Trophoblast cell (in vitro differentiated cells and primary cell): ENCODE data around the gene CIT.

Source experiments
- DNase-seq, 2 donors: peaks; one replicate each; pipeline ENCODE4 v3.0.0-alpha.2; 2016
- H2AFZ ChIP-seq: 2 replicates; pipeline ENCODE4 v1.6.1; 2013; ENCODE audit warnings: low read length, moderate library complexity, mild to moderate bottlenecking; ENCODE audit not compliant: insufficient read depth, poor library complexity
- H2AK5ac ChIP-seq: 2 replicates; pipeline ENCODE4 v1.6.1; 2013; ENCODE audit warnings: mild to moderate bottlenecking, low read length
- H2BK120ac ChIP-seq: 2 replicates; pipeline ENCODE4 v1.6.1; 2013; ENCODE audit warnings: low read length, mild to moderate bottlenecking, moderate library complexity; ENCODE audit not compliant: insufficient read depth, poor library complexity
- H2BK12ac ChIP-seq: 2 replicates; pipeline ENCODE4 v1.6.1; 2013; ENCODE audit warnings: mild to moderate bottlenecking, low read length, moderate library complexity
- H2BK5ac ChIP-seq: 2 replicates; pipeline ENCODE4 v1.6.1; 2013; ENCODE audit warnings: low read length, low read depth, moderate library complexity, mild to moderate bottlenecking; ENCODE audit not compliant: poor library complexity
- H3K14ac ChIP-seq: 2 replicates; pipeline ENCODE4 v1.6.1; 2013; ENCODE audit warnings: mild to moderate bottlenecking, low read length
- H3K18ac ChIP-seq: 2 replicates; pipeline ENCODE4 v1.6.1; 2013; ENCODE audit warnings: mild to moderate bottlenecking, low read length
- H3K23ac ChIP-seq: 2 replicates; pipeline ENCODE4 v1.6.1; 2013; ENCODE audit warnings: low read length
- H3K27ac ChIP-seq: 2 replicates; pipeline ENCODE4 v1.5.1; 2013; ENCODE audit warnings: low read depth, mild to moderate bottlenecking, inconsistent platforms, low read length, moderate library complexity
- H3K27me3 ChIP-seq: 2 replicates; pipeline ENCODE4 v1.6.1; 2013; ENCODE audit warnings: inconsistent platforms, mild to moderate bottlenecking, low read length, moderate library complexity; ENCODE audit not compliant: insufficient read depth
- H3K36me3 ChIP-seq, 2 experiments: 1 replicate in 1 of 2; 2 replicates in 1 of 2; pipeline ENCODE4 v1.6.1; 2013; ENCODE audit warnings: low read length in 2 of 2, mild to moderate bottlenecking in 2 of 2, moderate library complexity in 1 of 2; ENCODE audit not compliant: insufficient read depth in 2 of 2, control insufficient read depth in 1 of 2
- H3K4ac ChIP-seq: 2 replicates; pipeline ENCODE4 v1.6.1; 2013; ENCODE audit warnings: low read depth, mild to moderate bottlenecking, low read length, moderate library complexity
- H3K4me1 ChIP-seq, 2 experiments: 1 replicate in 1 of 2; 2 replicates in 1 of 2; pipeline ENCODE4 v1.6.1; 2013; ENCODE audit warnings: low read length in 2 of 2, mild to moderate bottlenecking in 2 of 2, moderate library complexity in 1 of 2; ENCODE audit not compliant: insufficient read depth in 2 of 2, control insufficient read depth in 1 of 2
- H3K4me2 ChIP-seq: 2 replicates; pipeline ENCODE4 v1.6.1; 2013; ENCODE audit warnings: inconsistent platforms, mild to moderate bottlenecking, low read length, moderate library complexity
- H3K4me3 ChIP-seq: 2 replicates; pipeline ENCODE4 v1.5.1; 2013; ENCODE audit warnings: mild to moderate bottlenecking, low read depth, low read length, inconsistent platforms
- H3K79me1 ChIP-seq: one replicate; pipeline ENCODE4 v1.6.1; 2013; ENCODE audit warnings: low read length
- H3K79me2 ChIP-seq: 2 replicates; pipeline ENCODE4 v1.6.1; 2013; ENCODE audit warnings: low read length, mild to moderate bottlenecking; ENCODE audit not compliant: control insufficient read depth, insufficient read depth, poor library complexity
- H3K9ac ChIP-seq: 2 replicates; pipeline ENCODE4 v1.6.1; 2013; ENCODE audit warnings: mild to moderate bottlenecking, low read length
- H3K9me3 ChIP-seq: 2 replicates; pipeline ENCODE4 v1.6.1; 2013; ENCODE audit warnings: low read depth, mild to moderate bottlenecking, control low read depth, inconsistent platforms, low read length; ENCODE audit not compliant: insufficient read depth
- H4K12ac ChIP-seq: 2 replicates; pipeline ENCODE4 v1.6.1; 2013; ENCODE audit warnings: low read depth, mild to moderate bottlenecking, low read length, moderate library complexity
- H4K8ac ChIP-seq: 2 replicates; pipeline ENCODE4 v1.6.1; 2013; ENCODE audit warnings: low read depth, mild to moderate bottlenecking, low read length, moderate library complexity
- H4K91ac ChIP-seq: one replicate; pipeline ENCODE4 v1.6.1; 2013; ENCODE audit warnings: low read depth, mild to moderate bottlenecking, low read length, moderate library complexity
- WGBS: extraction: QIAGEN DNeasy Blood & Tissue Kit; methylation state at CpG from one replicate; pipeline ENCODE4 v1.1.7; 2013; ENCODE audit warnings: missing lambda C conversion rate; ENCODE audit not compliant: insufficient read length, insufficient coverage; ENCODE audit errors: extremely low coverage; 5-methylcytosine and 5-hydroxymethylcytosine counted together

The CIT gene

GRCh38 chr12:119693511-119693910 lies 183.6 kb downstream of the CIT start:
- no peak overlapping the region for H3K4me3 ChIP-seq
- no peak overlapping the region for H3K18ac ChIP-seq
- peaks cover 9 to 15% of the 10 kb centered on the region in 2 experiments for H3K36me3 ChIP-seq
- H3K14ac ChIP-seq: no peak overlapping the region
- H3K4me1 ChIP-seq: peaks cover 2 to 3% of the 10 kb centered on the region in 2 experiments
- DNase-seq: no peak
- no peak overlapping the region for H3K9ac ChIP-seq
- H2BK120ac ChIP-seq: no peak overlapping the region
- H4K12ac ChIP-seq: no peak overlapping the region
- H3K27me3 ChIP-seq: no peaks in the 10 kb centered on the region
- no peak overlapping the region for H2AFZ ChIP-seq
- H2BK12ac ChIP-seq: no peak overlapping the region
- H3K79me2 ChIP-seq: no peaks in the 10 kb centered on the region
- no peaks in the 10 kb centered on the region for H3K9me3 ChIP-seq
- no peak overlapping the region for H2AK5ac ChIP-seq
- no peak overlapping the region for H4K91ac ChIP-seq
- H3K27ac ChIP-seq: no peak overlapping the region
- H3K4me2 ChIP-seq: no peak overlapping the region
- no peak overlapping the region for H4K8ac ChIP-seq
- H2BK5ac ChIP-seq: no peak overlapping the region
- H3K4ac ChIP-seq: no peak overlapping the region
- H3K23ac ChIP-seq: no peak overlapping the region
- no peaks in the 10 kb centered on the region for H3K79me1 ChIP-seq
- no CpG with 5 or more reads among the region's 1 CpG for WGBS

GRCh38 chr12:119692997-119693396 lies 184.1 kb downstream of the CIT start:
- WGBS: no CpG with 5 or more reads among the region's 6 CpGs

DNA sequence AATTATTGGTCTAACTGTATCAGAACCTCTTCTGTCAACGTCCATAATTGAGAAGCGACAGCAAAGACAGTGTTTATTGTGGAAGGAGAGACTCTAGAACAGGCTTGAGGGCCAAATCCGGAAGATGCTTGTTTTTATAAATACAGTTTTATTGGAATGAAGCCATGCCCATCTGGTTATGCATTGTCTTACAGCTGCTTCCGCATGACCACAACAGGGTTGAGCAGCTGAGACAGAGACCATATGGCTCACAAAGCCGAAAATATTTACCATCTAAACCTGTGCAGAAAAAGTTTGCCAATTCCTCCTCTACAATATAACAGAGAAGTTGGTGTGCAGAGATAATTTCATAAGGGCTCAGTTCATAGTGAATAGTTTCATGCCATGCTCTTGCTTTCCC lies 184.7 kb downstream of the CIT start:
- H3K27ac ChIP-seq: no peak overlapping the region
- H3K36me3 ChIP-seq: peaks cover 9 to 14% of the 10 kb centered on the region in 2 experiments
- no peaks in the 10 kb centered on the region for H3K79me1 ChIP-seq
- DNase-seq: no peak
- H2BK12ac ChIP-seq: no peak overlapping the region
- H3K9ac ChIP-seq: no peak overlapping the region
- H3K14ac ChIP-seq: no peak overlapping the region
- H3K4me1 ChIP-seq: peaks cover 2 to 3% of the 10 kb centered on the region in 2 experiments
- no CpG with 5 or more reads among the region's 5 CpGs for WGBS
- H4K91ac ChIP-seq: no peak overlapping the region
- no peak overlapping the region for H2AK5ac ChIP-seq
- H3K18ac ChIP-seq: no peak overlapping the region
- H3K4me3 ChIP-seq: no peak overlapping the region
- H2BK5ac ChIP-seq: no peak overlapping the region
- no peaks in the 10 kb centered on the region for H3K79me2 ChIP-seq
- no peak overlapping the region for H2AFZ ChIP-seq
- no peak overlapping the region for H3K4me2 ChIP-seq
- no peak overlapping the region for H2BK120ac ChIP-seq
- no peak overlapping the region for H3K4ac ChIP-seq
- H3K27me3 ChIP-seq: no peaks in the 10 kb centered on the region
- H4K12ac ChIP-seq: no peak overlapping the region
- no peak overlapping the region for H3K23ac ChIP-seq
- H4K8ac ChIP-seq: no peak overlapping the region
- no peaks in the 10 kb centered on the region for H3K9me3 ChIP-seq

More at GRCh38 chr12:119692997-119693396, 184.1 kb downstream of the CIT start:
- H2BK12ac ChIP-seq: no peak overlapping the region
- no peak overlapping the region for H2AK5ac ChIP-seq
- H4K8ac ChIP-seq: no peak overlapping the region
- H2BK120ac ChIP-seq: no peak overlapping the region
- no peak overlapping the region for H3K9ac ChIP-seq
- H2AFZ ChIP-seq: no peak overlapping the region
- H3K27me3 ChIP-seq: no peaks in the 10 kb centered on the region
- H3K79me1 ChIP-seq: no peaks in the 10 kb centered on the region
- no peak overlapping the region for H3K4ac ChIP-seq
- no peak for DNase-seq
- no peaks in the 10 kb centered on the region for H3K79me2 ChIP-seq
- H3K36me3 ChIP-seq: peaks cover 13 to 15% of the 10 kb centered on the region in 2 experiments
- H3K4me2 ChIP-seq: no peak overlapping the region
- no peak overlapping the region for H3K18ac ChIP-seq
- H2BK5ac ChIP-seq: no peak overlapping the region
- H3K23ac ChIP-seq: no peak overlapping the region
- H3K9me3 ChIP-seq: no peaks in the 10 kb centered on the region
- no peak overlapping the region for H3K4me3 ChIP-seq
- H3K27ac ChIP-seq: no peak overlapping the region
- no peak overlapping the region for H4K91ac ChIP-seq
- H3K14ac ChIP-seq: no peak overlapping the region
- H3K4me1 ChIP-seq: peaks cover 2 to 3% of the 10 kb centered on the region in 2 experiments
- no peak overlapping the region for H4K12ac ChIP-seq

DNA sequence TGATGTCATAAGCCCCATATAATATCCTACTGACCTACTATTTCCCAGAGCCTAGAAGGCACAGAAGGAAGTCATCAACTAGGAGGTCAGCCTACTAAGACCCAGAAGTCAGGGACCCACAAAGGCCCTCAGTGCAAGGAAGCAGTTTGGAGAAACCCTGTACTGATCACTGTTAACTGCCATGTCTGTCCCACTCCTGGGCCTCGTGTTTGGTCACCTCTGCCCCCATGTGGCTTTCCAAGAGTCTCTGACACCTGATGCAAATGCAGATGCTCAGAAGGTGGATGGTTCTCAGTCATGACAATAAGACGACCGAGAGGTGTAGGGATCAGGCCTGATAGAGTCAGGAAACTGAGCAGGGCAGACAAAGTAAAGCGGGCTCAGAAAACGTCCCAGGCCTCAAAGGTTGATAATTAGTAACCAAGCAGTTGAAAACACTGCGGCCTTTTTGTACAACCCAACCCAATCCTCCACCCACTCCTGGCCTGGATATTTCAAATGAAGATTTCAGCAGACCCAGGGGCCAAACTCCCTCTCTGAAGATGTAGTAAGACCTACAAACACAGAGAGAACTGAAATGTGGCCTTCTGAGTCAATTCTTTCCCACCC lies 185.8 kb downstream of the CIT start:
- H3K27me3 ChIP-seq: no peaks in the 10 kb centered on the region
- no peak overlapping the region for H3K4me2 ChIP-seq
- H2BK5ac ChIP-seq: no peak overlapping the region
- no peak overlapping the region for H2AFZ ChIP-seq
- WGBS: no CpG with 5 or more reads among the region's 6 CpGs
- H3K27ac ChIP-seq: no peak overlapping the region
- H3K79me1 ChIP-seq: no peaks in the 10 kb centered on the region
- no peak overlapping the region for H3K18ac ChIP-seq
- no peak overlapping the region for H3K9ac ChIP-seq
- H3K9me3 ChIP-seq: no peaks in the 10 kb centered on the region
- no peaks in the 10 kb centered on the region for H3K79me2 ChIP-seq
- H3K4me3 ChIP-seq: no peak overlapping the region
- H3K23ac ChIP-seq: no peak overlapping the region
- no peak overlapping the region for H2BK12ac ChIP-seq
- no peak overlapping the region for H3K4ac ChIP-seq
- no peak overlapping the region for H4K12ac ChIP-seq
- H2BK120ac ChIP-seq: no peak overlapping the region
- peaks cover 14 to 21% of the 10 kb centered on the region in 2 experiments for H3K36me3 ChIP-seq
- H3K14ac ChIP-seq: no peak overlapping the region
- H2AK5ac ChIP-seq: no peak overlapping the region
- H3K4me1 ChIP-seq: no peaks in the 10 kb centered on the region
- DNase-seq: no peak
- H4K8ac ChIP-seq: no peak overlapping the region
- H4K91ac ChIP-seq: no peak overlapping the region
